Bronchial epithelial cell (primary cell): ENCODE measurements around the gene GK. TPM values are rescaled to one million over a fixed set of nuclear protein-coding genes. Genes with fewer than 3 reads are reported as not detected.
"Not testable (repeated sequence)": the region's sequence is repeated elsewhere in the genome, so short reads cannot be mapped to it uniquely, and the experiment has no call there.

Experiments
- DNase-seq: peaks from one replicate; pipeline ENCODE4 v3.0.0-alpha.2; 2010; ENCODE audit warnings: low read depth
- FAIRE-seq: peaks from 2 replicates; lab custom pipeline; 2011; peaks lifted over from hg19 to GRCh38; lab: Jason Lieb, UNC
- H3K27me3 ChIP-seq: 2 replicates; pipeline ENCODE4 v1.5.1; 2011; ENCODE audit warnings: low read length; ENCODE audit not compliant: control insufficient read depth, insufficient read depth
- H3K36me3 ChIP-seq: 2 replicates; pipeline ENCODE4 v1.5.1; 2011; ENCODE audit warnings: low read length; ENCODE audit not compliant: control insufficient read depth, insufficient read depth
- H3K4me3 ChIP-seq: 2 replicates; pipeline ENCODE4 v1.5.1; 2011; ENCODE audit warnings: mild to moderate bottlenecking, low read depth, low read length, control low read depth
- CTCF ChIP-seq: IDR thresholded peaks from 2 replicates; pipeline ENCODE4 v1.5.1; 2011; ENCODE audit warnings: mild to moderate bottlenecking, moderate library complexity, low read length, control low read depth, inconsistent platforms; ENCODE audit not compliant: insufficient read depth, severe bottlenecking
- total RNA-seq: library from RNA; depleted of rRNA; stranded (reverse); fragments of >200 nt; gene quantifications from 2 replicates; pipeline ENCODE4 v1.2.1, GENCODE V29; 2014

Gene GK
- total RNA-seq, 1 donor from 2014 or later = 38.7 TPM

GRCh38 chrX:30642642-30643041 lies 10.6 kb upstream of the GK start:
- no peaks in the 10 kb centered on the region for H3K36me3 ChIP-seq
- H3K4me3 ChIP-seq = no peak overlapping the region
- no peak for FAIRE-seq
- no peaks in the 10 kb centered on the region for H3K27me3 ChIP-seq
- TF ChIP-seq CTCF = no peak
- DNase-seq = no peak

- H3K27me3 ChIP-seq = no peaks in the 10 kb centered on the region
- FAIRE-seq (no peak), DNase-seq (peak; percentile 44)
- no peak overlapping the region for H3K4me3 ChIP-seq
- no peak for TF ChIP-seq CTCF
- H3K36me3 ChIP-seq = no peaks in the 10 kb centered on the region
Observed at GRCh38 chrX:30643313-30643821, 9.9 kb upstream of the GK start.

- Histone ChIP-seq H3K27me3 (no peaks in the 10 kb centered on the region), H3K4me3 (no peak overlapping the region), H3K36me3 (no peaks in the 10 kb centered on the region)
- TF ChIP-seq CTCF = no peak
- FAIRE-seq (no peak), DNase-seq (peak; percentile 76)
Observed at GRCh38 chrX:30649859-30650258, 3.4 kb upstream of the GK start.

- Histone ChIP-seq H3K4me3 (peak overlapping the region; percentile 58), H3K27me3 (no peaks in the 10 kb centered on the region), H3K36me3 (no peaks in the 10 kb centered on the region)
- DNase-seq = peak; percentile 63
- FAIRE-seq = no peak
- TF ChIP-seq CTCF = no peak
Observed at GRCh38 chrX:30652527-30653414, 452 bp upstream of the GK start.

- H3K4me3 ChIP-seq, H3K27me3 ChIP-seq, H3K36me3 ChIP-seq, FAIRE-seq, DNase-seq: not testable (repeated sequence)
Observed at GRCh38 chrX:30654386-30654785, 1.2 kb downstream of the GK start.

GRCh38 chrX:30654989-30655607 lies 1.9 kb downstream of the GK start:
- FAIRE-seq (no peak), DNase-seq (peak; percentile 64)
- Histone ChIP-seq H3K27me3 (no peaks in the 10 kb centered on the region), H3K36me3 (no peaks in the 10 kb centered on the region), H3K4me3 (no peak overlapping the region)
- TF ChIP-seq CTCF = no peak
